Measurements from ENCODE around the gene PELI2.

The PELI2 gene

DNA sequence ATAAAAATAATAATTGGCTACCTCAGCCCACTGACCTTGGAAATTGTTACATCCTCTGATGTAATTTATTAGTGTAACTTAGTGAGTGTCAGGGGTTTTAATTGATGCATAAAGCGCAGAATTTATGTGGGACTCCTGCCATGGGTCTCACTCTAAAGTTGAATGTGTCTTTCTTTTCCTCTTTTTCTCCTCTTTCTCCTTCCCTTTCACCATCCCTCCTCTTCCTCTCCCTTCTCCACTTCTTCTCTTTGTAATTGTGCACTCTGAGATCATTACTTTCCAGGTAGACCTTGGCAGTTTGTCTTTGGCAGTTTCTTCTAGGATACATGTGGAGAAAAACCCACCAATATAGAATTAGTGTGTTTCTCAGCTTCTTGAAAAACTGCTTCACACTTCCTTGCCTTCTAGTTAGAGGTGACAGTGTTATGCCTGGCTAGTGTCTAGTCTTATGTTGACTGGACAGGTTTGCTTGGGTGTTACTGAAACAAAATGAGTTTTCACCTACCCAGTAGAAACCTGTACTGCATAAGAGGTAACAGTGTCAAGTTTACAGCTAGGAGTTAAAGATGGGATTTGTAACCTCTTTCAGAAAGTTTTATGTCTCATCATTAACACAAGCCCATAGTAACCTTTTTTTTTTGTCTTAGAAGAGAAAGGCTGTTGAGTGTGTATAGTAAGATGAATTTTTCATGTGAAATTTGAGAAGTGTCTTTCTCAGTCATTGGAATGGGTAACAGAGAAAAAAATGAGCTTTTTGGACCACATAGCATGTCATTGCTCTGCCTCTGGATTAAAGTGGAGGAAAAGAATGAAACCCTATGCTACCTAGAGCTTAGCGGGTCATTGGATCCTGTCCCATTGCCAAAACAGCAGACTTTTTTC, 18.6 kb downstream of the PELI2 start:
- Histone ChIP-seq H3K4ac (ENCODE audit: low read length) (no peak overlapping the region), H3K27me3 (ENCODE audit: control insufficient read depth in 3 of 3, insufficient read depth in 3 of 3, low read depth in 1 of 3, low read length in 3 of 3) (peaks cover 0 to 3% (median 0%) of the 10 kb centered on the region in 3 experiments), H3K27ac (replicated peaks; ENCODE audit: low read length) (no peak overlapping the region), H2BK5ac (ENCODE audit: low read length) (no peak overlapping the region), H3K4me1 (ENCODE audit: control insufficient read depth in 2 of 2, insufficient read depth in 1 of 2, low read depth in 1 of 2, low read length in 2 of 2) (peaks cover 21 to 26% of the 10 kb centered on the region in 2 donors), H2AFZ (ENCODE audit: low read length) (no peak overlapping the region), H2BK120ac (ENCODE audit: low read depth, low read length) (no peak overlapping the region), H3K9me3 (replicated peaks in 1 of 2; ENCODE audit: control insufficient read depth in 2 of 2, insufficient read depth in 1 of 2, low read depth in 1 of 2, low read length in 2 of 2) (peaks cover 0 to 1% of the 10 kb centered on the region in 2 donors), H2BK15ac (ENCODE audit: low read length) (no peak overlapping the region), H4K91ac (ENCODE audit: low read depth, low read length, poor library complexity) (no peak overlapping the region), H3K36me3 (replicated peaks in 1 of 2; ENCODE audit: control insufficient read depth in 2 of 2, insufficient read depth in 2 of 2, low read length in 2 of 2) (no peaks in the 10 kb centered on the region), H3K18ac (ENCODE audit: low read length) (no peak overlapping the region), H3K23ac (ENCODE audit: low read depth, low read length, poor library complexity) (no peak overlapping the region), H3K4me3 (ENCODE audit: low read length in 2 of 2) (no peak overlapping the region), H3K14ac (ENCODE audit: low read length) (no peak overlapping the region), H4K8ac (ENCODE audit: low read depth, low read length) (no peak overlapping the region), H2BK12ac (ENCODE audit: low read length) (no peak overlapping the region), H2AK5ac (ENCODE audit: low read depth, low read length) (no peak overlapping the region), H3K4me2 (ENCODE audit: insufficient read depth, low read length, poor library complexity, severe bottlenecking) (no peak overlapping the region), H3K79me1 (ENCODE audit: low read depth, low read length) (peaks cover 6% of the 10 kb centered on the region), H3K9ac (ENCODE audit: low read depth, low read length, poor library complexity) (no peak overlapping the region)
- no peak for DNase-seq (ENCODE audit: low spot score)
- no CpG with 5 or more reads among the region's 2 CpGs for WGBS, 2 donors (ENCODE audit: extremely low coverage in 2 of 2, insufficient read length in 2 of 2, insufficient replicate concordance in 1 of 2)

DNA sequence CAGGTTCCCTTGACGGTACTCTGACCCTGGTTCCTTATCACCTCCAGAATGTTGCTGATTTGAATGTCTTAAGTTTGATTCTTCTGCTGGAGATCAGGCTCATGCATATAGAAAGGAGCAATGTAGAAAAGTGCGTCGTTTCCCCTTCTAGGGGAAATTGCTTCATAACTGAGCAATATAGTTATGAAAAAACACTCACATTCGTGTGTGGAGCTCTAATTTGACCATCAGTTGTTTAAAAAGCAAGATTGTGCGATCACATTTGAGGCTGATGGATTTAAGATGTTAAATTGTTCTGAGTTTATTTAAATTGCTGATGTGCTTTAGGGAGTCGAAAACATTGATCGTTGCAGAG, 19.2 kb downstream of the PELI2 start:
- no peak overlapping the region for H2BK12ac ChIP-seq (ENCODE audit: low read length)
- H4K8ac ChIP-seq (ENCODE audit: low read depth, low read length), result no peak overlapping the region
- H3K9me3 ChIP-seq (replicated peaks in 1 of 2; ENCODE audit: control insufficient read depth in 2 of 2, insufficient read depth in 1 of 2, low read depth in 1 of 2, low read length in 2 of 2), result peaks cover 0 to 1% of the 10 kb centered on the region in 2 donors
- no peak overlapping the region for H3K4ac ChIP-seq (ENCODE audit: low read length)
- no peak for DNase-seq (ENCODE audit: low spot score)
- no CpG with 5 or more reads among the region's 7 CpGs for WGBS, 2 donors (ENCODE audit: extremely low coverage in 2 of 2, insufficient read length in 2 of 2, insufficient replicate concordance in 1 of 2)
- no peak overlapping the region for H3K18ac ChIP-seq (ENCODE audit: low read length)
- H3K23ac ChIP-seq (ENCODE audit: low read depth, low read length, poor library complexity), result no peak overlapping the region
- H4K91ac ChIP-seq (ENCODE audit: low read depth, low read length, poor library complexity), result no peak overlapping the region
- H3K14ac ChIP-seq (ENCODE audit: low read length), result no peak overlapping the region
- H2AFZ ChIP-seq (ENCODE audit: low read length), result no peak overlapping the region
- no peak overlapping the region for H3K4me2 ChIP-seq (ENCODE audit: insufficient read depth, low read length, poor library complexity, severe bottlenecking)
- H3K36me3 ChIP-seq (replicated peaks in 1 of 2; ENCODE audit: control insufficient read depth in 2 of 2, insufficient read depth in 2 of 2, low read length in 2 of 2), result no peaks in the 10 kb centered on the region
- H2BK15ac ChIP-seq (ENCODE audit: low read length), result no peak overlapping the region
- H2AK5ac ChIP-seq (ENCODE audit: low read depth, low read length), result no peak overlapping the region
- no peak overlapping the region for H3K4me3 ChIP-seq (ENCODE audit: low read length in 2 of 2)
- no peak overlapping the region for H2BK120ac ChIP-seq (ENCODE audit: low read depth, low read length)
- H3K79me1 ChIP-seq (ENCODE audit: low read depth, low read length), result peaks cover 6% of the 10 kb centered on the region
- H3K27me3 ChIP-seq (ENCODE audit: control insufficient read depth in 3 of 3, insufficient read depth in 3 of 3, low read depth in 1 of 3, low read length in 3 of 3), result peaks cover 0 to 3% (median 0%) of the 10 kb centered on the region in 3 experiments
- no peak overlapping the region for H3K27ac ChIP-seq (replicated peaks; ENCODE audit: low read length)
- H3K4me1 ChIP-seq (ENCODE audit: control insufficient read depth in 2 of 2, insufficient read depth in 1 of 2, low read depth in 1 of 2, low read length in 2 of 2), result peaks cover 15 to 21% of the 10 kb centered on the region in 2 donors
- no peak overlapping the region for H3K9ac ChIP-seq (ENCODE audit: low read depth, low read length, poor library complexity)
- H2BK5ac ChIP-seq (ENCODE audit: low read length), result no peak overlapping the region

DNA sequence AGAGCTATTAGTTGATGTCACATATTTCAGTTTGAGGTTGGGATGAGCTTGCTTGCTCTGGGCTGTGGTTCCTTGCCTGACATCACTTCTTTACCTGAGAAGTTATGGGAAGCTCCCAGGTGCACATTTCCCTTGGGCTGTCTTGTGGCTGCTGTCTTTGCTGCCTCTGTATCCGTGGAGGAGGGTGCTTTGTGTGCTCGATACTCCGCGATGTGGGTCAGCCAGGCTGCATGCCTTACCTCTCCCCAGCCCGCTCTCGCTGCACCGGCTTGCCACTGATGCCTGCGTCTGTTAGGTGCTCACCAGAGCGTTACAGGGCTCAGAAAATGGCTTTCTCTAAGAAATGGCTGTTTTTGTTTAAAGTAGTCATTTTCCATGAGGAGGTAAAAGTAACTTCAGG, 19.6 kb downstream of the PELI2 start:
- Histone ChIP-seq H3K9me3 (replicated peaks in 1 of 2; ENCODE audit: control insufficient read depth in 2 of 2, insufficient read depth in 1 of 2, low read depth in 1 of 2, low read length in 2 of 2) (peaks cover 0 to 1% of the 10 kb centered on the region in 2 donors), H2BK120ac (ENCODE audit: low read depth, low read length) (no peak overlapping the region), H3K4ac (ENCODE audit: low read length) (no peak overlapping the region), H2AK5ac (ENCODE audit: low read depth, low read length) (no peak overlapping the region), H3K4me2 (ENCODE audit: insufficient read depth, low read length, poor library complexity, severe bottlenecking) (peak overlapping the region; percentile 34), H2AFZ (ENCODE audit: low read length) (no peak overlapping the region), H3K14ac (ENCODE audit: low read length) (no peak overlapping the region), H2BK15ac (ENCODE audit: low read length) (no peak overlapping the region), H4K8ac (ENCODE audit: low read depth, low read length) (no peak overlapping the region), H3K18ac (ENCODE audit: low read length) (no peak overlapping the region), H3K9ac (ENCODE audit: low read depth, low read length, poor library complexity) (no peak overlapping the region), H3K27me3 (ENCODE audit: control insufficient read depth in 3 of 3, insufficient read depth in 3 of 3, low read depth in 1 of 3, low read length in 3 of 3) (peaks cover 0 to 3% (median 0%) of the 10 kb centered on the region in 3 experiments), H4K91ac (ENCODE audit: low read depth, low read length, poor library complexity) (no peak overlapping the region), H3K36me3 (replicated peaks in 1 of 2; ENCODE audit: control insufficient read depth in 2 of 2, insufficient read depth in 2 of 2, low read length in 2 of 2) (no peaks in the 10 kb centered on the region), H3K4me1 (ENCODE audit: control insufficient read depth in 2 of 2, insufficient read depth in 1 of 2, low read depth in 1 of 2, low read length in 2 of 2) (peaks cover 15 to 19% of the 10 kb centered on the region in 2 donors), H3K27ac (replicated peaks; ENCODE audit: low read length) (no peak overlapping the region), H3K4me3 (ENCODE audit: low read length in 2 of 2) (no peak overlapping the region), H2BK12ac (ENCODE audit: low read length) (no peak overlapping the region), H3K79me1 (ENCODE audit: low read depth, low read length) (peaks cover 6% of the 10 kb centered on the region), H2BK5ac (ENCODE audit: low read length) (no peak overlapping the region), H3K23ac (ENCODE audit: low read depth, low read length, poor library complexity) (no peak overlapping the region)
- no peak for DNase-seq (ENCODE audit: low spot score)
- WGBS, 2 donors (ENCODE audit: extremely low coverage in 2 of 2, insufficient read length in 2 of 2, insufficient replicate concordance in 1 of 2), result no CpG with 5 or more reads among the region's 9 CpGs

DNA sequence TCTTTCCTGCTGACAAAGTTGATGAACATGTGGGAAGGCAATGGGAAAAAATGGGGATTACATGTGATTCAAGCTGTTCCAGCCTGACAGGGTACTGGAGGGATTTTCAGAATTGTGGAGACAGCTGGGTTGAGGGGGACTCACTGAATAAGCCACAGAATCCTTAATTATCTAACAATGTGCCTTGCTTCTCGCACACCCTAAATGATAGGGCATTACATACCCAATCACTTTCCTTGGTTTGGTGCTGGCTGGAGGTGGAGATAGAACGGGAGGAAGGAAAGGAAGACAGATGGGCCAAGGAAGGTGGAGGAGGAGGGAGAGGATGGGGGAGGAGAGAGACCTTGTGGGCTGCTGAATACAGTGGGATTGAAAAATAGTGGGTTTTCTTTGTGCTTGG, 20.7 kb downstream of the PELI2 start:
- no CpG with 5 or more reads among the region's 2 CpGs for WGBS, 2 donors (ENCODE audit: extremely low coverage in 2 of 2, insufficient read length in 2 of 2, insufficient replicate concordance in 1 of 2)
- H2AK5ac ChIP-seq (ENCODE audit: low read depth, low read length), result no peak overlapping the region
- peaks cover 0 to 1% of the 10 kb centered on the region in 2 donors for H3K9me3 ChIP-seq (replicated peaks in 1 of 2; ENCODE audit: control insufficient read depth in 2 of 2, insufficient read depth in 1 of 2, low read depth in 1 of 2, low read length in 2 of 2)
- H3K18ac ChIP-seq (ENCODE audit: low read length), result no peak overlapping the region
- no peak overlapping the region for H3K23ac ChIP-seq (ENCODE audit: low read depth, low read length, poor library complexity)
- H2BK12ac ChIP-seq (ENCODE audit: low read length), result no peak overlapping the region
- no peak overlapping the region for H2BK15ac ChIP-seq (ENCODE audit: low read length)
- H3K14ac ChIP-seq (ENCODE audit: low read length), result no peak overlapping the region
- peak overlapping the region in 1 of 2 donors; percentile 10 for H3K4me3 ChIP-seq (ENCODE audit: low read length in 2 of 2)
- H3K27me3 ChIP-seq (ENCODE audit: control insufficient read depth in 3 of 3, insufficient read depth in 3 of 3, low read depth in 1 of 3, low read length in 3 of 3), result no peaks in the 10 kb centered on the region
- H3K79me1 ChIP-seq (ENCODE audit: low read depth, low read length), result peaks cover 6% of the 10 kb centered on the region
- no peak overlapping the region for H4K8ac ChIP-seq (ENCODE audit: low read depth, low read length)
- no peak overlapping the region for H3K4me2 ChIP-seq (ENCODE audit: insufficient read depth, low read length, poor library complexity, severe bottlenecking)
- H3K4ac ChIP-seq (ENCODE audit: low read length), result no peak overlapping the region
- H2BK5ac ChIP-seq (ENCODE audit: low read length), result no peak overlapping the region
- H3K9ac ChIP-seq (ENCODE audit: low read depth, low read length, poor library complexity), result no peak overlapping the region
- peaks cover 10% of the 10 kb centered on the region in 2 donors for H3K4me1 ChIP-seq (ENCODE audit: control insufficient read depth in 2 of 2, insufficient read depth in 1 of 2, low read depth in 1 of 2, low read length in 2 of 2)
- DNase-seq (ENCODE audit: low spot score), result no peak
- H3K36me3 ChIP-seq (replicated peaks in 1 of 2; ENCODE audit: control insufficient read depth in 2 of 2, insufficient read depth in 2 of 2, low read length in 2 of 2), result no peaks in the 10 kb centered on the region
- H3K27ac ChIP-seq (replicated peaks; ENCODE audit: low read length), result peak overlapping the region; percentile 1
- H2AFZ ChIP-seq (ENCODE audit: low read length), result no peak overlapping the region
- H4K91ac ChIP-seq (ENCODE audit: low read depth, low read length, poor library complexity), result no peak overlapping the region
- H2BK120ac ChIP-seq (ENCODE audit: low read depth, low read length), result no peak overlapping the region
